SKM-1 (cell line): Measurements from ENCODE around the gene NPFFR1.

Source experiments
- DNase-seq: peaks from one replicate; lab custom pipeline; 2025; ENCODE audit not compliant: unreplicated experiment; lab: John Stamatoyannopoulos, UW

NPFFR1 gene

GRCh38 chr10:70315815-70316214 lies 32.0 kb upstream of the NPFFR1 start:
- no peak for DNase-seq

- DNase-seq = no peak
Observed at GRCh38 chr10:70315276-70315675, 31.5 kb upstream of the NPFFR1 start.

- DNase-seq = no peak
Observed at GRCh38 chr10:70312972-70313371, 29.2 kb upstream of the NPFFR1 start.

- no peak for DNase-seq
Observed at GRCh38 chr10:70312249-70312648, 28.4 kb upstream of the NPFFR1 start.

GRCh38 chr10:70311698-70312097 lies 27.9 kb upstream of the NPFFR1 start:
- DNase-seq = no peak

- no peak for DNase-seq
Observed at GRCh38 chr10:70309661-70310060, 25.9 kb upstream of the NPFFR1 start.

- DNase-seq = no peak
Observed at GRCh38 chr10:70308121-70309060, 24.6 kb upstream of the NPFFR1 start.

GRCh38 chr10:70306886-70307520 lies 23.2 kb upstream of the NPFFR1 start:
- DNase-seq = no peak

- peak; percentile 70 for DNase-seq
Observed at GRCh38 chr10:70306181-70306705, 22.4 kb upstream of the NPFFR1 start.

- DNase-seq = no peak
Observed at GRCh38 chr10:70303730-70304129, 19.9 kb upstream of the NPFFR1 start.

- peak; percentile 88 for DNase-seq
Observed at GRCh38 chr10:70302292-70302691, 18.5 kb upstream of the NPFFR1 start.

- no peak for DNase-seq
Observed at GRCh38 chr10:70300908-70301597, 17.2 kb upstream of the NPFFR1 start.

GRCh38 chr10:70300461-70300860 lies 16.7 kb upstream of the NPFFR1 start:
- DNase-seq = no peak

- DNase-seq = no peak
Observed at GRCh38 chr10:70299876-70300275, 16.1 kb upstream of the NPFFR1 start.

GRCh38 chr10:70298393-70298792 lies 14.6 kb upstream of the NPFFR1 start:
- no peak for DNase-seq

- DNase-seq = no peak
Observed at GRCh38 chr10:70297224-70297623, 13.4 kb upstream of the NPFFR1 start.

- no peak for DNase-seq
Observed at GRCh38 chr10:70296406-70296899, 12.6 kb upstream of the NPFFR1 start.

GRCh38 chr10:70295926-70296325 lies 12.1 kb upstream of the NPFFR1 start:
- DNase-seq = no peak

GRCh38 chr10:70295321-70295720 lies 11.5 kb upstream of the NPFFR1 start:
- DNase-seq = no peak

GRCh38 chr10:70293169-70293843 lies 9.5 kb upstream of the NPFFR1 start:
- no peak for DNase-seq

- no peak for DNase-seq
Observed at GRCh38 chr10:70292004-70292403, 8.2 kb upstream of the NPFFR1 start.
